ENCODE measurements around the gene PRRT3. TPM values are rescaled to one million over a fixed set of nuclear protein-coding genes. Genes with fewer than 3 reads are reported as not detected.

PRRT3 gene
- total and polyA plus RNA-seq, 2 of the 13 experiments (the other 11 are each of a cell fraction or from before 2014, with no cell fraction given): 0.22 to 0.44 TPM

DNA sequence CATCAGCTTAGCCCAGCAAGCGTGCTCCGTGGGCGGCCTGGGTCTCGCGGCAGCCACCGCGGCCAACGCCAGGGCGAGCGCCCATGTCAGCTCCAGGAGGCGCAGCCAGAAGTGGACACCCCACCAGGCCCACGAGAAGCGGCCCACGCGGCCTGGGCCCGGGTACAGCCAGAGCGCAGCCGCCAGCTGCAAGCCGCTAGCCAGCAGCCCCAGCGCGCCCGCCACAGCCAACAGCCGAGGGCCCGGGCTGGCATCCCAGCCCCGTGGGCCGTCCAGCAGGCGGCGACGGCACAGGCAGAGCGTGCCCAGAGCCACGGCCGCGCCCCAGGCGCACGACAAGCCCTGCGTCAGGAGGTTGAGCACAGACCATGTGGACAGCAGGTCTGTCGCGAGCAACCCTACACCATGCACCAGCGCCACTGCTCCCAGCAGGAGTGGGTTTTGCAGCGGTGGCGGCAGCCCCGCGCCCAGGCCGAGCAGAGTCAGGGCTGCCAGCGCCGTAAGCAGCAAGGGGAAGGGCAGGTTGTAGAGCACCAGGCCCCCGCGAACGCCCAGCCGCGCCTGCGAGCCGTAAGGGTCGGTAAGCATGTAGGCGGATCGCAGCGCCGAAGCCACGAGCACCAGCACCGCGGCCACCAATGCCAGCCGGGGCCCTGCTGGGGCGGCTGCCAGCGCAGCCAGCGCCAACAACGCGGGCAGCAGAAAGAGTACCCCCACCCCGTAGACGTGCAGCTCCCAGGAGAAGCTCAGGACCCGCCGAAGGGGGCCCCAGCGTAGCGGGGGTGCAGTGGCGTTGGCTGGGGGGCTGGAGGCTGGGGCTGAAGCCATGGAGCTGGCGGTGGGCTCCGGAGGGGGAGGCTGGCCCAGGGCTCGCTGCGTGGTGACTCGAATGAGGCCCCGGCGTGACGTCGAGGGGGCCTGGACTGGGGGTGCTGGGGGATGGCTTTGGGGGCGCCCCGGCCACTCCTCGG is 4.9 kb downstream of the PRRT3 start (continued):
- TF ChIP-seq MTF2 (CRISPR knock-in tag; IDR thresholded peaks at IDR 0.05; ENCODE audit: borderline replicate concordance) (no peak; the same call in 1 of the 2 replicates), ZNF740 (CRISPR knock-in tag; IDR thresholded peaks at IDR 0.05) (peak; percentile 56; the same call in 1 of the 2 replicates), ZNF607 (CRISPR knock-in tag; IDR thresholded peaks at IDR 0.05; ENCODE audit: borderline replicate concordance) (peak; percentile 70), AGO2 (optimal IDR thresholded peaks at IDR 0.05; ENCODE audit: low read depth, low read length) (peak; percentile 54), ETV6 (CRISPR knock-in tag; conservative IDR thresholded peaks at IDR 0.05) (peak; percentile 54; the same call in 1 of the 2 replicates), ZNF180 (CRISPR knock-in tag; IDR thresholded peaks at IDR 0.05; ENCODE audit: borderline replicate concordance, low read depth) (peak; percentile 72; the same call in 1 of the 2 replicates), ZNF841 (CRISPR knock-in tag; IDR thresholded peaks at IDR 0.05; ENCODE audit: borderline replicate concordance) (no peak), FUBP1 (CRISPR knock-in tag; IDR thresholded peaks at IDR 0.05; ENCODE audit: borderline replicate concordance) (0 out of 2 replicates have a peak, but pooled peaks have one; percentile 47), RAD21 (CRISPR knock-in tag; IDR thresholded peaks at IDR 0.05) (peak; percentile 78), ZNF703 (CRISPR knock-in tag; IDR thresholded peaks at IDR 0.05; ENCODE audit: borderline replicate concordance) (no peak; the same call in 1 of the 2 replicates), NFIB (CRISPR knock-in tag; IDR thresholded peaks at IDR 0.05; ENCODE audit: borderline replicate concordance) (no peak), TGIF2 (CRISPR knock-in tag; IDR thresholded peaks at IDR 0.05) (peak; percentile 90), ZNF441 (CRISPR knock-in tag; IDR thresholded peaks at IDR 0.05; ENCODE audit: borderline replicate concordance) (peak; percentile 86; the same call in 1 of the 2 replicates), SETDB1 (CRISPR knock-in tag; IDR thresholded peaks at IDR 0.05; ENCODE audit: borderline replicate concordance) (no peak), RNF2 (conservative IDR thresholded peaks at IDR 0.05; ENCODE audit: low read depth) (peak; percentile 85; the same call in 1 of the 2 replicates), GPN1 (CRISPR knock-in tag; IDR thresholded peaks at IDR 0.05; ENCODE audit: borderline replicate concordance) (peak; percentile 80; the same call in 1 of the 2 replicates), HOXA9 (CRISPR knock-in tag; IDR thresholded peaks at IDR 0.05; ENCODE audit: borderline replicate concordance) (no peak; the same call in none of the 2 replicates), HNF4A (CRISPR knock-in tag; IDR thresholded peaks at IDR 0.05) (no peak; the same call in 1 of the 2 replicates), POLR2G (IDR thresholded peaks at IDR 0.05; ENCODE audit: low read depth, low read length) (peak; percentile 74), SIX1 (CRISPR knock-in tag; IDR thresholded peaks at IDR 0.05; ENCODE audit: borderline replicate concordance) (0 out of 2 replicates have a peak, but pooled peaks have one; percentile 23), ZNF20 (CRISPR knock-in tag; IDR thresholded peaks at IDR 0.05) (no peak), ZNF317 (CRISPR knock-in tag; IDR thresholded peaks at IDR 0.05) (peak; percentile 67; the same call in 1 of the 2 replicates), SMYD3 (CRISPR knock-in tag; IDR thresholded peaks at IDR 0.05) (no peak), ZFP36L2 (CRISPR knock-in tag; IDR thresholded peaks at IDR 0.05) (no peak), ELF4 (CRISPR knock-in tag; IDR thresholded peaks at IDR 0.05; ENCODE audit: borderline replicate concordance) (0 out of 2 replicates have a peak, but pooled peaks have one; percentile 39)
- TF ChIP-seq, protein P1, sequence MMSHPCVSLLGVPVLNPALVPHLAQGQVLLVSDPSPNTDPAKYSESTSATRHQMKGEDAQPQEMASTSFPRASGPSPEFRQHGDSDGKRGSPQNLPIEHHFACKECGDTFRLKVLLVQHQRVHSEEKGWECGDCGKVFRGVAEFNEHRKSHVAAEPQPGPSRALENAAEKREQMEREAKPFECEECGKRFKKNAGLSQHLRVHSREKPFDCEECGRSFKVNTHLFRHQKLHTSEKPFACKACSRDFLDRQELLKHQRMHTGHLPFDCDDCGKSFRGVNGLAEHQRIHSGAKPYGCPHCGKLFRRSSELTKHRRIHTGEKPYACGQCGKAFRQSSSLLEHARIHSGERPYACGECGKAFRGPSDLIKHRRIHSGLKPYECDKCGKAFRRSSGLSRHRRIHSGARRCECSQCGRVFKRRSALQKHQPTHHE (CRISPR knock-in tag; IDR thresholded peaks at IDR 0.05; ENCODE audit: borderline replicate concordance): peak; percentile 78; the same call in 1 of the 2 replicates

Data from HepG2 (cell line).